GM18868 (cell line): ENCODE data around the gene GDA.
"Not testable (repeated sequence)": the region's sequence is repeated elsewhere in the genome, so short reads cannot be mapped to it uniquely, and the experiment has no call there.

Source experiments
- ATAC-seq: cut with Tn5 transposase; IDR thresholded peaks from one replicate; pipeline ENCODE4 v1.9.1; 2021; ENCODE audit warnings: mild to moderate bottlenecking, moderate library complexity; ENCODE audit not compliant: unreplicated experiment

GDA gene

DNA sequence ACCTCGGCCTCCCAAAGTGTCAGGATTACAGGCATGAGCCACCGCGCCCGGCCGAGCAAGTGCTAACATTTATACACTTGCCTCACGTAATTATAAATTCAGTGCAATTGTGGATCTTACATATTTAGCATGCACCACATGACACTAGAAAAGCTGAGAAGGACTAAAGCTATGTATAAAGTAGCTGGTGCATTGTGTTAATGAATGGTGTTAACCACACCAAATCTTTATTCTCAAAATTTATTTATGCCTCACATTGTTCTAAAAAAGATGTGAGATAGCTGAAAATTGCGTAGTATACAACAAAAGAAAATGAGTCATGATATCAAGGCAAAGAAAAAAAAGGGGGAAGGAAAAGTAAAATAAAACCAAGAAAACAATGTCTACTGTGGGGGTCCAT is 54.8 kb downstream of the GDA start:
- ATAC-seq, result no peak

DNA sequence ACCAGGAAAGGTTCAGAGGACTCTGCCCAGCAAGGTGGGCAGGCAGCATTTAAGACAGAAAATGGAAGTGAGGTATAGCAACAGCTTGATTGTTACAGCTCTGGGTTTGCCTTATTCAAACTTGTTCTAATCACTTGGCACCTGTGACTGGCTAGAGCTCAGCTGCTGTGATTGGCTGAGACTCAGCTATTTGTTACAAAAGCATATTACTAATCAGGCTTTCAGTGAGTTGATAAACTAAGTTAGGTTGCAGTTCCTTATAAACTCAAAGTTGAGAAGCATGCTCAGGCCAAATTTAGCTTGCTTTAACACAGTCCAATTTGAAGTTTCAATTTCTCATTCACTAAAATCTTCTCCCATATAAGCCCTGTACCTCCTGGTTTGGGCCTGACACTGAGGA is 56.3 kb downstream of the GDA start:
- peak; percentile 56 for ATAC-seq

DNA sequence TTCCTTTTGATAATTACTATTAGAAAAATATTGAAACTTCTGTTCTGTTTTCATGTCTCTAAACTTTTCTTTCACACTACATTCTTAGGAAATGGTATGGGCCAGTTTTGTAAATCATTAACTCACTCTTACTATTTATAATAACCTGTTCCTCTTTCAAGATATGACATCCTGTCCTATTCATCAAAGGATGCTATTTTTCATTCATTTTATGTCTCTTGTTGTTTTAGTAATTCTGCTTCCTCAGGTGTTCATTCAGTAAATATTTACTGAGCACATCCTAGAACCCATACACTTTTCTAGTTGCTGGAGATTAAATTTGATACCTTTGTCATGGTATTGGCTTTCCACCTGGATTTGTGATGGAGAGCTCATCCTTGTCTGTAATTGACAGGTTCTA is 58.0 kb downstream of the GDA start:
- no peak for ATAC-seq

DNA sequence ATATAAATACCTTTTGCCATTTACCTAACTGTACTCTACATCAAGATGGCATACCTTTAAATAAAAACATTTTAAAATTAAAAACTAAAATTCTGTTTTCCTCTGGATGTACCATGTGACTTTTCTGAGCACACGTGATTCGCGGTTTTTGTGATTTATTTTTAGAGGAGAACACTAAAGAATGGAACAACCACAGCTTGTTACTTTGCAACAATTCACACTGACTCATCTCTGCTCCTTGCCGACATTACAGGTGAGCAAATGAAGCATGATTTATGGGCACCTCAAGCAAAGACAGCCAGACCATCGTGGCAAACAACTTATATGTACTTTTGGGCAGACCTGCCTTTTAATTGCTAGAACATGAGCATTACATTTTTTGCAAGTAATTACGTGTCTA is 61.3 kb downstream of the GDA start:
- ATAC-seq, result no peak

DNA sequence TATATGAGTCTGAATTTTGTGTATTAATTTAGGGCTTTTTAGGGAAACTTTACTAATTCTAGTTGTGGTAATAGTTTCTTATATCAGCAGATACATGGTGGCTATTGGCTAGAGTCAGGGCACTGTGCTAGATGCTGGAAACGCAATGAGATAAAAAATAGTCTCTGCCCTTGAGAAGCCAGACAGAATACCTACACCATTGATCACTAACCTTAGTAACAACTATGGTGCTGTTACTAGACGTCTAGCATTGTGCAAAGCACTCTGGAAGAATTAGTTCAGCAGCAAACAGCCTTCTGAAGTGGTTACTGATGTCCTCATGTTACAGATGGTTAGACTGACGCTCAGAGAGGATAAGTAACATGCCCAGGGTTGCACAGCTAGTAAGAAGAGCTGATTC is 61.8 kb downstream of the GDA start:
- no peak for ATAC-seq

DNA sequence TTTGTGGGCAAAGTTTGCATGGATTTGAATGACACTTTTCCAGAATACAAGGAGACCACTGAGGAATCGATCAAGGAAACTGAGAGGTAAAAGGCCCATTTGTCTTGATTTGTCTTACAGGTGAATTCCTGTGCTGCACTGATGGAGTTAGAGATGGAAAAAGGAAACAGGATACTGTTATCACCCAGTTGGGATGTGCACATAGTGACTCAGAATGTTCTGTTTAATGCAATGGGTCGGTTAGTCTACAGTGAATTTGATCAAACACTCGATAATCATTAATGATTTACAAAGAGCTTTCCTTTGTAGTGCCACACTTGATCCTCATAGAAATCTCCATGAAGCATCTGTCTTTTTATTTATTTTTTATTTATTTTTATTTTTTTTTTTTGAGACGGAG is 64.7 kb downstream of the GDA start:
- no peak for ATAC-seq

DNA sequence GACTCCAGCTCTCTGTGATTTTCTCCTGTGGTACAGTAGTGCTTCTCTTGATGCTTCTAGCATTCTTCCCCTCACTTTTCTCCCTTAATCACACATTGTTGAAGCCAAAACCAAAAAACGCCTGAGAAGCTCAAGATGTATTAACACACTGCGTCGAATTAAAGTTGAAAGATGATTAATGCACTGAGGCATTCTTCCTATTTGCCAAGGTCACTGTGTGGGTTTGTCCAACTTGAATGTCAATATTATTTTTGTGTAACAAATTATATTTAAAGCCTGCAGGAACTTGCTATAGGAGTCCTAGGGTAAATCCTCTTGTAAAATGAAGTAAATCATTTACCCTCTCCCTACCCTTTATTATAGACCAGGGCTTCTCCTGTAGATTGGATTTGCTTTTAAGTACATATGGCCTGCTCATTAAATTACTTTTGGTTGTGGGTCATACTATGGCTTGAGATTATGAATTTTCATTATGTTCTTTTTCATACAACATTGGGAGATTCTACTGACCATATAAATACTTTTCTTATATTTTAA is 68.1 kb downstream of the GDA start:
- no peak for ATAC-seq

DNA sequence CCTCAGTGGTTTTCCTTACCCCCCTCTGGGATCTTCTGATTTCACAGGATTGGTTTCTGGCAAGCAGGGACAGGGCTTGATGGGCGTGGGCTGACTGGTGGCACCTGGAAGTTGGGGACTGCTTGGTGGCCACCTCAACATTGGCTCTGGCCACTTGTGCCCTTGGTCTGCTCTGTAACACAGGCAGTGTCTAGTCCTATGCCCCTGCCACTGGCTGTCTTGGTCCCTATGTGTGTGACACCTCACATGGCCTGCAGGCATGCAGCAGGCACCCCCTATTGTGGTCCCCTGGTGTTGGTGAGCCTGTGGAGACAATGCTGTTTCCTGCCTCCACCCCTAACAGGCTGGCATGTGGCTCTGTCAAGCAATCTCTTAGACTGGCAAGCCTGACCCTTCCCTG is 71.3 kb downstream of the GDA start:
- no peak for ATAC-seq

DNA sequence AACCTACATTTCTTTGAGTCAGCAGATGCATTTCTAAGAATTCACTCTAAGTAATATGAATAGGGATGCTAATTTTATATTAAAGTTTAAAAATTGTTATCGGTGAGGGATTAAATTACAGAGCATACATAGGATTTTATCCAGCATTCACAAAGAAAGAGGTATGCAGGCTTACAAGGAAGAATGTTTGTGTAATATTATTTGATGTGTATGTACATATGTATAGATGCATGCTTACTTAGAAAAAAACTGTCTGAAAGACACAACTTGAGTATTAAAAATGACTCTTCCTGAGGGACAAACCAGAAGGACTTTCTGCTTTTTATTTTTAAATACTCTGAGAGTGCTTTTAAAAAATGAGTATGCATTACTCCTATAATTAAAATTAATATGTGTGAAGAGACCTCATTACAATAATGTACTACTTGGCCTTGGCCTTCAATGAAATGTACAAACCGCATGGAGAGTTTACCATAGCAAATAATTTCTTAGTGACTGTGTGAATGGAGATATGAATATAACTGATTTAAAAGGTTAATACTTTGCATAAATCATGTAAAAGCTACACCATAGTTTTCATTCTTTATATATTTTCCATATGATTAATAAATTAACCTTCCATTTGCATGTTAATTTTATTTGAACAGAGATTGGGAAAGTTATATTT is 77.0 kb downstream of the GDA start:
- no peak for ATAC-seq

DNA sequence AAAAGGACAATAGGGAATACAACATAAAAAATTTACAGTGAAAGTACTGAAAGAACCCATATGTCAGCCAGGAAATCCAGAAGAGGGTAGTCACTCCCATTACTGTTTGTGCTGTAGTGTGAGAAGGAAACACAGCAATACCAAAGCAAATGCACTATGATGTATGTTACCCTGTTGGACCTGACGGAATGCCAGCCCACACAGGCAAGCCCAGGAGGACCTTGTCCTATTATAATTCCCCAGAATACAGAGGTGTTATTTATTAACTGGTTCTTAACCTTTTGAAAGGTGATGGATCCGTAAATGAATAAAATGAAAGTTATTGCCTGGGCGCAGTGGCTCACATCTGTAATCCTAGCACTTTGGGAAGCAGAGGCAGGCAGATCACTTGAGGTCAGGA is 79.0 kb downstream of the GDA start:
- ATAC-seq, result no peak

DNA sequence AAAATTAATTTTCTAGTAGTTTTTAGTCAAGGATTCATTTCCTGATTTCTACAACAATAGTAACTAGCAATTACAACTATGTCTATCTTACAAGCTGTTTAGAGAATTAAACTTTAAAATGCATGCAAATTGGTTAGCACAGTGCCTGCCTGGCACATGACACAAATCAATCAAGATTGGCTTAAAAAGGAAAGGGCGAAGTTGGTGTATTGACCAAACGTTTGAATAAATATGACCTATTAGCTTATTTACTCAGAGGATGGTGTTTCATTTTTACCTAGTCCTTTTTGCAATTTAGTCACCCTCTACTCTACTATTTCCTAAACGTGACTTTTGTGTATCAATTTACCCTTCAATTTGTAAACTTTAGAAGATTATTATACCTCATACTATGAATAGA is 83.5 kb downstream of the GDA start:
- no peak for ATAC-seq

DNA sequence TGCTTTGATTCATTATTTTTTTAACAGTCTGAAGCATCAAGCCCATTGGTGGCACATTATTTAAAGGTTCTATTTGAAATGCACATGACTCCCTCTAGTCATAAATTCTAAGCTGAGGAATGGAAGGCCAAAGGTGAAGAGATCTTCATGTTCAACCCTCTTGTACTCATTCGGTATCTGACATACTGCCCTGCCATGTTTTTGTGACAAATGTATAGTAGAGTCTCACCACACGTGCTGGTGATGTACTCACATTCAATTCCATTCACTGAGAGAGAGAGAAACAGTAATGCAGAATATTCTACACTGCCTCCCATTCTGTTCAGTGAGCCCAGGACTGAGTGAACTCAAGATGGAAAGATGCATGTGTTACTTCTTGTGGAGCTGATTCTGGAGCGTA is 98.3 kb downstream of the GDA start:
- ATAC-seq, result no peak

DNA sequence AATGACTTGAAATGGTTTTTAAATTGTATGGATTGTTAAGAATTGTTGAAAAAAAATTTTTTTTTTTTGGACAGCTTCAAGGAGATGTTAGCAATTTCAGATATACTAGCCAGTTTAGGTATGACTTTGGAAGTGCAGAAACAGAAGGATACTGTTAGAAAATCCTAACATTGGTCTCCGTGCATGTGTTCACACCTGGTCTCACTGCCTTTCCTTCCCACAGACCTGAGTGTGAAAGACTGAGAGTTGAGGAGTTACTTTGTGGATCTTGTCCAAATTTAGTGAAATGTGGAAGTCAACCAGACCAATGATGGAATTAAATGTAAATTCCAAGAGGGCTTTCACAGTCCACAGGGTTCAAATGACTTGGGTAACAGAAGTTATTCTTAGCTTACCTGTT is 102.3 kb downstream of the GDA start:
- no peak for ATAC-seq

DNA sequence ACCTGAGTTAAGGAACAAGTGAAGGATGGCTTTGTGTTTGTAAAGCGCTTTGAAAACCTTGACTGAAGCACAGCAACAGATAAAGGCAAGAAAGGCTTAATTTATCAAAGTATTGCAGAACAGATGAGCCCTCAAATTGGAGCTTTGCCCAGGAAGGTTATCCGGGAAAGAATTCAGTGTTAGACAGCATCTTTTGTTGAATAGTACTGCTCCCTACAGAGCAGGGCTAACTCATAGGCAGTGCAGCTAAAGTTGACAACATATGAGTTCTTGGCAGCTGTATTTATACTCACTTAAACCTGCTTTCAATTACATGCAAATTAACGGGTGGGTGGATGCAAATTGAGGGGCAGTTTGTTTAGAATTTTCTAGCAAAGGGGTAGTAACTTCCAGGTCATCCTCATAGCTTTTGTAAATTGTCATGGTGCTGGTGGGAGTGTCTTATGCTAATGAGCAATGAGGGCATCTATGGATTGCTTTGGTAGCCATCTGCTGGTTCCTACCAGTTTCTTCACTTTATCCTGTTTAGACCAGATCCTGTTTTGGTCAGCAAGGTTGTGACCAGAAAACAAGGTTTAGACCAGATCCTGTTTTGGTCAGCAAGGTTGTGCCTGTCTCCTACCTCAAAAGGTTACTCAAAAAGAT is 105.8 kb downstream of the GDA start:
- no peak for ATAC-seq

DNA sequence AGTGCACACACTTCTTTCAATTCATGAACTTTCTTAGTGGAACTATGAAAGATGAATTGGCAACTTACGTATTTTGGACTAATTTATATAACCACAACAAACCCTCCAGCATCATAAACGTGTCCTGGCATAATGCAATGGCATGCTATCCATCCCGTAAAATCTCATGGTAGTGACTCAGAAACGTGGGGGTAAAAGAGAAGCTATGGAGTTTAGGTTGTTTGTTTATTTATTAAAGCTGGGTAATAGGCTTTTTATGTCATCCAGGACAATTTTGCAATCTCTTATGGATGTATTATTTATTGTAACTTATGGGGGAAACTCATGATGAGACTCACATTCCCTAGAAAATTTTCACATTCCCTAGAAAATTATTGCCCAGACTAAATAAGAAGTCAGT is 106.3 kb downstream of the GDA start:
- no peak for ATAC-seq

DNA sequence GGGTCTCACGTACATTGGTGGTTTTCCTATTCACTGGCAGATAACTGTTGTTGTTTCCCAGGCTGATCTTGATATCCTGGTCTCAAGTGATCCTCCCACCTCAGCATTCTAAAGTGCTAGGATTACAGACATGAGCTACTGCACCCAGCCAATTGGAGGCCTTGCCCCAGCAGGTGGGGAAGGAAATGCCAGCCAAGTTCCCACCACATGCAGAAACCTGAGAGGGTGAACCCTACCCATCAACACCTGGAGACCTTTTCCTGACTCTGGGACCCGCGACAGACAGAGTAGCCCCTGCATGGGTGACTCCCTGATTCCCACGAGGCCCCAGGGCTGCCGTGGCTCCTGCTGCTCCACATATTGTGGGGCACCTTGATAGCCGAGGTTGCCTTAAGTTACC is 107.7 kb downstream of the GDA start:
- ATAC-seq, result no peak

DNA sequence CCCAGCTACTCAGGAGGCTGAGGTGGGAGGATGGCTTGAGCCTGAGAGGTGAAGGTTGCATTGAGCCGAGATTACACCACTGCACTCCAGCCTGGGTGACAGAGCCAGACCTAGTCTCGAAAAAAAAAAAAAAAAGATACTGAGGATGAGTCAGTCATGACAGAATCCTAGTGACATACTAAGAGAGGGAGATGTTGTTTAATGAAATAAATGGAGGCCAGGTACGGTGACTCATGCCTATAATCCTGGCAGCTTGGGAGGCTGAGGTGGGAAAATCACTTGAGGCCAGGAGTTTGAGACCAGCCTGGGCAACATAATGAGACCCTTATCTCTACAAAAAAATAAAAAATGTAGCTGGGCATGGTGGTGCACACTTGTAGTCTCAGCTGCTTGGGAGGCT is 108.6 kb downstream of the GDA start:
- no peak for ATAC-seq

DNA sequence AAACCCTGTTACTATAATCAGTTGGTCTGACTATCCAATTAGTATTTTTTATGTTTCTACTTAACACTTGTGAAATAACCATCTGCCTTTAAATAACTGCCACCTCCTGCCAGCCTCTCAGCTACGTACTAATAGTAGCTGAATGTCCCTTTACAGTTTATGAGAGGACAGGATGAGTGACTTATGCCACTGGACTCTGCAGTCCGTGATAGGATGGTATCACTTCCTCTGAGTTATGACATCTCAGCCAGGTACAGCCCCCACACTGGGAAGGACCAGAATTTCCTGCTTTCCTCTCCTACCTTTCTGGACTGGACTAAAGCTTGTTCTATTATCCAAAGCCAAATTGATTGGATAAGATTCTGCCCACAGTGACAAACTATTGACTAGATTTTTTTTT is 112.8 kb downstream of the GDA start:
- no peak for ATAC-seq

DNA sequence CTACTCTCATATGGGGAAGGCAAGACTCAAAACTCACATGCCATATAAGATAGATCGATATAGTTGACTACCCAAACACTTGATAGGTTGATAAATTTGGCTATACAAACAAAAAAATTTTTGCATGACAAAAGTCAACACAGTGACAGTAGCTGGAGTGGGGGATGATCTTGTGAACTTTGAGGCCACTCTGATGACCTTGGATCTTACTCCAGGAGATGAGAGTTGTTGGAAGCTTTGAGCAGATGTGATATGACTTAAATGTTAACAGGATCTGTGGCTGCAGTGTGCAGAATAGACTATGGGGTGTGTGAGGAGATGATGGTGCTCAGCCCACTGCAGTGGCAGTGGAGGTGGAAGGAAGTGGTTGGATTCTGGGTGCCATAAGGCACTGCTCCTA is 114.3 kb downstream of the GDA start:
- no peak for ATAC-seq

DNA sequence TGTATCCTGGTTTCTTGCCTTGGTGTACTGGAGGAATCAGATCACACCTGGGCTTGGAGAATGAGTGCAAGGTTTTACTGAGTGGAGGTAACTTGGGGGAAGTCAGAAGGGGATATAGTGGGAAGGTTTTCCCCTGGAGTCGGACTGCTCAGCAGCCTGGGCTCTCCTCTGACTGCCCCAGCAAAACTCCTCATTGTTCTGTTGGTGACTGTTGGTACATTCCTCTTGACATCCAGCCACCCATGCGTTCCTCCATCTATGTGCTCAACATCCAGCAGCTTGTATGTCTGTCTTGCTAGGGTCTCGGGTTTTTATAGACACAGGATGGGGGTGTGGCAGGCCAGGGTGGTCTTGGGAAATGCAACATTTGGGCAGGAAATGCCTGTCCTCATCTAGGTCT is 119.7 kb downstream of the GDA start:
- ATAC-seq, result no peak

DNA sequence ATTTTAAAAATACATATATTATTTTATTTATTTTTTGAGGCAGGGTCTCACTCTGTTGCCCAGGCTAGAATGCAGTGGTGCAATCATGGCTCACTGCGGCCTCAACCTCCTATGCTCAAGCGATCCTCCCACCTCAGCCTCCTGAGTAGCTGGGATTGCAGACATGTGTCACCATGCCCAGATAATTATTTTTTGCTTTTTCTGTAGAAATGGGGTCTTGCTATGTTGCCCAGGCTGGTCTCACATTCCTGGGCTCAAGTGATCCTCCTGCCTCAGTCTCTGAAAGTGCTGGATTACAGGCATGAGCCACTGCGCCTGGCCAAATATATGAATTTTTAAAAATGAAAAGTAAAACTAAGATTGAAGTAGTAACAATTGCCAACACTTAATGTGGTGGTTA is 121.1 kb downstream of the GDA start:
- not testable (repeated sequence) for ATAC-seq

DNA sequence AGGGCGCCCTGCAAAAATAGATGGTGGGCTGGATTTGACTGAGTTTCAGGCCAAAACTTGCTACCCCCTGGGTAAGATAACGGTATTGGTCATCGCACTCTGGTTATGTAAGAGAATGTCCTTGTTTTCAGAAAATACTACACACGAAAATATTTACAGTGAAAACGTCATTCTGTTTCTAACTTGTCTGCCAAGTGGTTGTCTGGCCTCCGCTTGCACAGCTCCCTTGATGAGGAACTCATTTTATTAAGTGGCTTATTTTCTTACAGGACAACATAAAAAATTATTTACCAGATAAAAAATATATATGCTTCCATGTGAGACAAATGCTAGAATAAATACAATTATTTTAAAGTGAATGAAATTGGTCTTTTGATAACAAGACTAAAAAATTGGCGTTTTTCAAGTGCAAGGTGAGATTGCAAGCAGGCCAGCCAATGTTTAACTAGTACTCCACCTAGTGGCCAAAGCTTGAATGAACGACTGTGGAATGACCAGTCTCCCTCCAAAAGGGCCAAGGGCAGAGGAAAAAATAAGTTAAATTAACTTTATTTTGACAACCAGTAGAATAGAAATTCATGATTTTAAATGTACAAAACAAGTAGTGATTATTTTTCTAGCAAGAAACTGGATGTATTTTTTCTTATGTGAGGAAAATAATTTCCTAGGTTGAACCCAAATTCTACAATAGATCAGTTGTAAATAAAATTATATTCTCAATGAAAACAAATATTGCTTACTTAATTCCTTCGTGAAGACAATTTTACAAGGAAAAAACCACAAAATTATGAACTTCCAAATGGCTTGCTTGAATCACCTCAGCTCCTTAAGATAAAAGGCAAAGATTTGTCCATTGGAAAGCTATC is 122.6 kb downstream of the GDA start:
- peak; percentile 68 for ATAC-seq
